Mucosa of rectum (tissue), 2 donors: ENCODE data around the gene CLEC3B.
A peak's percentile ranks its signal among the peaks of the same experiment; 100 is the strongest.

Experiments
- H3K27ac ChIP-seq, 2 donors: one replicate each; pipeline ENCODE4 v1.7.0; 2013; ENCODE audit warnings: inconsistent platforms in 2 of 2, low read depth in 2 of 2, low read length in 2 of 2
- H3K27me3 ChIP-seq, 2 donors: one replicate each; pipeline ENCODE4 v1.7.0; 2013; ENCODE audit warnings: low read length in 2 of 2; ENCODE audit not compliant: control insufficient read depth in 2 of 2, insufficient read depth in 2 of 2
- H3K36me3 ChIP-seq, 2 donors: one replicate each; pipeline ENCODE4 v1.7.0; 2013; ENCODE audit warnings: low read length in 2 of 2; ENCODE audit not compliant: control insufficient read depth in 2 of 2, insufficient read depth in 2 of 2
- H3K4me1 ChIP-seq, 2 donors: one replicate each; pipeline ENCODE4 v1.7.0; 2013; ENCODE audit warnings: low read length in 2 of 2, mild to moderate bottlenecking in 1 of 2; ENCODE audit not compliant: control insufficient read depth in 2 of 2, insufficient read depth in 2 of 2
- H3K4me3 ChIP-seq, 2 donors: one replicate each; pipeline ENCODE4 v1.7.0; 2013; ENCODE audit warnings: low read length in 2 of 2
- H3K9ac ChIP-seq, 2 donors: one replicate each; pipeline ENCODE4 v1.7.0; 2013; ENCODE audit warnings: low read length in 2 of 2, low read depth in 1 of 2, mild to moderate bottlenecking in 1 of 2
- H3K9me3 ChIP-seq, 2 donors: one replicate each; pipeline ENCODE4 v1.7.0; 2013; ENCODE audit warnings: low read length in 2 of 2; ENCODE audit not compliant: control insufficient read depth in 2 of 2
- donor health status: healthy.
- donor health status: Normal muscosa, but diverticular disease.

The CLEC3B gene

GRCh38 chr3:45060165-45060892 lies 34.2 kb downstream of the CLEC3B start:
- Histone ChIP-seq H3K36me3 (no peaks in the 10 kb centered on the region), H3K27me3 (no peaks in the 10 kb centered on the region), H3K9me3 (no peaks in the 10 kb centered on the region), H3K9ac (no peak overlapping the region), H3K4me1 (peaks cover 0 to 4% of the 10 kb centered on the region in 2 donors), H3K27ac (no peak overlapping the region), H3K4me3 (no peak overlapping the region)

- H3K27me3 ChIP-seq, result no peaks in the 10 kb centered on the region
- no peak overlapping the region for H3K4me3 ChIP-seq
- no peaks in the 10 kb centered on the region for H3K36me3 ChIP-seq
- no peaks in the 10 kb centered on the region for H3K9me3 ChIP-seq
- H3K4me1 ChIP-seq, result peaks cover 10 to 26% of the 10 kb centered on the region in 2 donors
- no peak overlapping the region for H3K9ac ChIP-seq
- H3K27ac ChIP-seq, result no peak overlapping the region
Observed at GRCh38 chr3:45062697-45063070, 36.6 kb downstream of the CLEC3B start.

DNA sequence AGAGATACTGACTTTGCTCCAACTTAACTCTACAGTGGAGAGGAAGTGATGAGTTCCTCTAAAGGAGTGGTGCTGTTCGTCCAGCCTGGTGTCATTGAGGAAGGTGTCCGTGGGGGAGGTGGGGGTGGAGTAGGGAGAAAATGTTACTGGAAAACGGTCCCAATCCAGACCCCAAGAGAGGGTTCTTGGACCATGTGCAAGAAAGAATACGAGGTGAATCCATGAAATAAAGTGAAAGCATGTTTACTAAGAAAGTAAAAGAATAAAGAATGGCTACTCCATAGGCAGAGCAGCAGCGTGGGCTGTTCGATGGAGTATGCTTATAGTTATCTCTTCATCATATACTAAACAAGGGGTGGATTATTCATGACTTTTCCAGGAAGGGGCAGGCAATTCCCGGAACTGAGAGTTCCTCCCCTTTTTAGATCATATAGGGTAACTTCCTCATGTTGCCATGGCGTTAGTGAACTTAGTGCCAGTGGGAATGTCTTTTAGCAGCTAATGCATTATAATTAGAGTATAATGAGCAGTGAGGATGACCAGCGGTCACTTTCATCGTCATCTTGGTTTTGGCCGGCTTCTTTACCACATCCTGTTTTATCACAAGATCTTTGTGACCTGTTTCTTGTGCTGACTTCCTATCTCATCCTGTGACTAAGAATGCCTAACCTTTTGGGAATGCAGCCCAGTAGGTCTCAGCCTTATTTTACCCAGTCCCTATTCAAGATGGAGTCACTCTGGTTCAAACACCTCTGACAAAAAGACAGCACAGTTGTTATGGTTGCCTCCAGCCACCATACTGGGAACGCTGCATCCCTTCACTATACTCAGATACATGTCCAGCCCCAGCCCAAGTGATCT lies 38.6 kb downstream of the CLEC3B start:
- peak overlapping the region; percentile 32 to 50 for H3K27ac ChIP-seq
- H3K4me1 ChIP-seq, result peaks cover 10 to 32% of the 10 kb centered on the region in 2 donors
- no peak overlapping the region for H3K9ac ChIP-seq
- no peak overlapping the region for H3K4me3 ChIP-seq
- H3K36me3 ChIP-seq, result no peaks in the 10 kb centered on the region
- no peaks in the 10 kb centered on the region for H3K9me3 ChIP-seq
- no peaks in the 10 kb centered on the region for H3K27me3 ChIP-seq

GRCh38 chr3:45065373-45065720 lies 39.2 kb downstream of the CLEC3B start:
- no peak overlapping the region for H3K4me3 ChIP-seq
- H3K36me3 ChIP-seq, result no peaks in the 10 kb centered on the region
- H3K9ac ChIP-seq, result no peak overlapping the region
- H3K27ac ChIP-seq, result peak overlapping the region; percentile 18 to 73
- H3K4me1 ChIP-seq, result peaks cover 10 to 32% of the 10 kb centered on the region in 2 donors
- H3K27me3 ChIP-seq, result no peaks in the 10 kb centered on the region
- H3K9me3 ChIP-seq, result no peaks in the 10 kb centered on the region

GRCh38 chr3:45066109-45066801 lies 40.2 kb downstream of the CLEC3B start:
- Histone ChIP-seq H3K9ac (no peak overlapping the region), H3K4me1 (peaks cover 10 to 32% of the 10 kb centered on the region in 2 donors), H3K27ac (peak overlapping the region; percentile 52 to 73), H3K27me3 (no peaks in the 10 kb centered on the region), H3K4me3 (no peak overlapping the region), H3K9me3 (no peaks in the 10 kb centered on the region), H3K36me3 (no peaks in the 10 kb centered on the region)

DNA sequence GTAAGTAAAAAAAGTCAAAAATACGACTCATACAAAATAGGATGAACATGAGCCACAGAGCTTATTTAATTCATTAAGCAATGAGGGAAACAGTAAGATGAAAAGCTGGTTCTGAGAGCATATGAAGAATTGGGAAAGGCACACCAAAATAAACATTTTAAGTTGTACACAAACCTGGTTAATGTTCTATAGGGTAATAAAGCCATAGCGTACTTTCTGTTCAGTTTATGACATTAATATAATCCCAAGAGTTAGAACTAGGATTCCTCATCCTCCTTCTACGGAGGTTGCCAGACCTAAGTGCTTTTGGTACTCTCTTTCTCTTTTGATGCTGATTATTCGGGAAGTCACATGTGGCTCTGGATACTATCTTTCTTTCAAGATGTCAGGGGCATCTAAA lies 41.4 kb downstream of the CLEC3B start:
- Histone ChIP-seq H3K9me3 (no peaks in the 10 kb centered on the region), H3K27ac (peak overlapping the region; percentile 52 to 73), H3K4me3 (no peak overlapping the region), H3K9ac (peak overlapping the region in 1 of 2 donors; percentile 13), H3K4me1 (peaks cover 10 to 32% of the 10 kb centered on the region in 2 donors), H3K27me3 (no peaks in the 10 kb centered on the region), H3K36me3 (no peaks in the 10 kb centered on the region)

DNA sequence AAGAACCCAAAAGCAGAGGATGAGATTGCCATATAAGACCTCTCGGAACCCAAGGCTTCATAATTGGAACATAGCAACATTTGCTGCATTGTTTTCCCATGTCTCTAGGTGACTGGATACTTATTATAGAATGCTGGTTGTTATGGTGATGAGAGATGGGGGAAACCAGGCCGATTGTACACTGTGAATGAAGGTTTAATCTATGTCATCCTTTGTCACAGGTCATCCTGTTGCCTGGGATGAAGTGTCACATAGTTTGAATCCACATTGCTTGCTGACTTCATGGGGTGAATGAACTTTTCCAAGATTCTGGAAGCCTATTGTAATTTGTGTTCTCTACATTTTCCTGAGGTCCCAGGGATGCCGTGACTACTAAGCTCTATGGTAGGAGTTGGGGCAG lies 41.8 kb downstream of the CLEC3B start:
- H3K4me3 ChIP-seq, result no peak overlapping the region
- no peaks in the 10 kb centered on the region for H3K27me3 ChIP-seq
- no peaks in the 10 kb centered on the region for H3K36me3 ChIP-seq
- peaks cover 10 to 32% of the 10 kb centered on the region in 2 donors for H3K4me1 ChIP-seq
- no peaks in the 10 kb centered on the region for H3K9me3 ChIP-seq
- peak overlapping the region; percentile 32 to 58 for H3K27ac ChIP-seq
- no peak overlapping the region for H3K9ac ChIP-seq

- H3K4me1 ChIP-seq, result peaks cover 10 to 20% of the 10 kb centered on the region in 2 donors
- no peak overlapping the region for H3K9ac ChIP-seq
- H3K36me3 ChIP-seq, result no peaks in the 10 kb centered on the region
- H3K4me3 ChIP-seq, result no peak overlapping the region
- no peaks in the 10 kb centered on the region for H3K27me3 ChIP-seq
- no peak overlapping the region for H3K27ac ChIP-seq
- H3K9me3 ChIP-seq, result no peaks in the 10 kb centered on the region
Observed at GRCh38 chr3:45071075-45071474, 45.0 kb downstream of the CLEC3B start.

- Histone ChIP-seq H3K9me3 (no peaks in the 10 kb centered on the region), H3K36me3 (no peaks in the 10 kb centered on the region), H3K9ac (no peak overlapping the region), H3K27ac (no peak overlapping the region), H3K27me3 (no peaks in the 10 kb centered on the region), H3K4me1 (peaks cover 8 to 20% of the 10 kb centered on the region in 2 donors), H3K4me3 (no peak overlapping the region)
Observed at GRCh38 chr3:45075821-45076625, 49.9 kb downstream of the CLEC3B start.
